Adrenal gland (tissue), 12 donors: ENCODE measurements around the gene CISD1. TPM values are rescaled to one million over a fixed set of nuclear protein-coding genes. Genes with fewer than 3 reads are reported as not detected.

Experiments
- DNase-seq, 7 donors: peaks; one replicate each; pipeline ENCODE4 v3.0.0-alpha.2; 2019 to 2020
- H3K27ac ChIP-seq, 5 donors: fragments of 200-600 bp; sonication (generic) in 4 of 5; 1 replicate in 3 of 5; 2 replicates in 2 of 5; pipeline versions ENCODE4 v1.5.1 to v1.8.0; 2016 to 2020; ENCODE audit warnings: mild to moderate bottlenecking in 1 of 5
- H3K27me3 ChIP-seq: fragments of 200-600 bp; 2 replicates; pipeline ENCODE4 v1.8.0; 2021
- H3K36me3 ChIP-seq, 2 donors: fragments of 200-600 bp; replicated peaks in 1 of 2; 1 replicate in 1 of 2; 2 replicates in 1 of 2; pipeline versions ENCODE4 v1.5.1 to v1.8.0; 2018 to 2022
- H3K4me1 ChIP-seq, 2 donors: fragments of 200-600 bp; replicated peaks in 1 of 2; 1 replicate in 1 of 2; 2 replicates in 1 of 2; pipeline versions ENCODE4 v1.5.1 to v1.8.0; 2018 to 2021
- H3K4me3 ChIP-seq, 4 donors: fragments of 200-600 bp; sonication (generic) in 3 of 4; one replicate each; pipeline ENCODE4 v1.5.1; 2016 to 2018
- H3K9me3 ChIP-seq, 3 donors: fragments of 200-600 bp; sonication (generic) in 1 of 3; replicated peaks in 1 of 3; 1 replicate in 2 of 3; 2 replicates in 1 of 3; pipeline versions ENCODE4 v1.5.1 to v1.8.0; 2016 to 2021
- POLR2A ChIP-seq, 2 donors: fragments of 450-650 bp; IDR thresholded peaks; one replicate each; pipeline ENCODE4 v1.6.1; 2017; ENCODE audit warnings: antibody characterized with exemption in 2 of 2, mild to moderate bottlenecking in 2 of 2, moderate library complexity in 1 of 2
- WGBS, 4 donors: extraction: QIAGEN DNeasy Blood & Tissue Kit in 2 of 4; methylation state at CpG; one replicate each; pipeline versions ENCODE4 v1.1.5 to v1.1.7; 2013 to 2017; 5-methylcytosine and 5-hydroxymethylcytosine counted together
- intact Hi-C, 2 donors: fragments of 100-400 bp; cut with DNase I; formaldehyde crosslinking; loops; one replicate each; pipeline versions ENCODE4 v1.14.1 to v1.15.0; 2022 to 2023
- polyA plus RNA-seq, 3 donors: library from polyadenylated mRNA; stranded (reverse); fragments of 200-250 nt in 2 of 3; fragments of 350-450 nt in 1 of 3; fragmentation: Illumina TruSeq in 1 of 3; extraction: RNeasy Lipid Tissue Mini Kit (QIAGEN cat#74804) in 1 of 3; gene quantifications; one replicate each; pipeline ENCODE4 v1.2.3, GENCODE V29; 2013 to 2014
- total RNA-seq, 9 donors: library from RNA; depleted of rRNA in 4 of 9; stranded (reverse); fragments of >200 nt in 4 of 9; fragments of 120-200 nt in 1 of 9; fragmentation: NEBNext Ultra II Directional in 1 of 9; extraction: Animal tissue kit (Norgen Biotek cat#: 25700) in 1 of 9; gene quantifications; one replicate each; pipeline versions ENCODE4 v1.1.0 to v1.2.4, GENCODE V29; 2013 to 2023
- TF ChIP-seq, protein P1 (sequence below), 6 experiments: fragments of 450-650 bp in 4 of 6; fragments of 200-600 bp in 2 of 6; sonication (generic) in 1 of 6; IDR thresholded peaks; 1 replicate in 5 of 6; 2 replicates in 1 of 6; pipeline versions ENCODE4 v1.5.1 to v1.8.0; 2016 to 2021; ENCODE audit warnings: antibody characterized with exemption in 6 of 6, mild to moderate bottlenecking in 2 of 6, moderate library complexity in 1 of 6
- donor health status: healthy with polysubstance abuse.
- donor health status: Bipolar disorder and iron deficiency.
- donor health status: DM: yes; HTN: yes; CAD: no.
- donor health status: DM: no; HTN: no; CAD: no.
- donor health status: DM: no; HTN: no; CAD: no.
- donor health status: DM: yes; HTN: yes; CAD: no.

The CISD1 gene
- total and polyA plus RNA-seq, 12 donors: 10.5 to 156 (median 40.4) TPM

DNA sequence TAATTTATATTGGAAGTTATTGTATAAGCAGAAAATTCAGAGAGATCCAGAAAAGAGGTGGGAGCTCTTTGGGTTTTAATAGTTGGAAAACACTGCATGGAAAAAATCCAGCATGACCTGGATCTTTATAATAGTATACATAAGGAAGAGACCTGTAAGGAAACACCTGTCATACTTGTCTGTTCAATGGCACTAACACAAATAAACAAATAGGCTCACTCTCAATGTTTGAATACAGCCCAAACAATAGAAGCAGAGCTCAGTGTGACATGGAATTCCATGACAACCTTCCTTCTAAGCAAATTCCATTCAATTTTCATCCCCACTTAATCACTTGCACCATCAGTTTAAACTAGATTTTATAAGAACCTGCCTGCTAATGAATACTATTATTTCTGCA, 31.7 kb downstream of the CISD1 start:
- H3K4me1 ChIP-seq: no peaks in the 10 kb centered on the region
- H3K4me3 ChIP-seq: no peak overlapping the region
- intact Hi-C loops: loop anchor here in 1 of 2 donors (10.0 kb wide), 1 partner anchor 84 kb away; the partner anchor contains the start of gene TFAM
- H3K27me3 ChIP-seq: no peaks in the 10 kb centered on the region
- no peak for TF ChIP-seq POLR2A (IDR thresholded peaks at IDR 0.05)
- TF ChIP-seq, protein P1, sequence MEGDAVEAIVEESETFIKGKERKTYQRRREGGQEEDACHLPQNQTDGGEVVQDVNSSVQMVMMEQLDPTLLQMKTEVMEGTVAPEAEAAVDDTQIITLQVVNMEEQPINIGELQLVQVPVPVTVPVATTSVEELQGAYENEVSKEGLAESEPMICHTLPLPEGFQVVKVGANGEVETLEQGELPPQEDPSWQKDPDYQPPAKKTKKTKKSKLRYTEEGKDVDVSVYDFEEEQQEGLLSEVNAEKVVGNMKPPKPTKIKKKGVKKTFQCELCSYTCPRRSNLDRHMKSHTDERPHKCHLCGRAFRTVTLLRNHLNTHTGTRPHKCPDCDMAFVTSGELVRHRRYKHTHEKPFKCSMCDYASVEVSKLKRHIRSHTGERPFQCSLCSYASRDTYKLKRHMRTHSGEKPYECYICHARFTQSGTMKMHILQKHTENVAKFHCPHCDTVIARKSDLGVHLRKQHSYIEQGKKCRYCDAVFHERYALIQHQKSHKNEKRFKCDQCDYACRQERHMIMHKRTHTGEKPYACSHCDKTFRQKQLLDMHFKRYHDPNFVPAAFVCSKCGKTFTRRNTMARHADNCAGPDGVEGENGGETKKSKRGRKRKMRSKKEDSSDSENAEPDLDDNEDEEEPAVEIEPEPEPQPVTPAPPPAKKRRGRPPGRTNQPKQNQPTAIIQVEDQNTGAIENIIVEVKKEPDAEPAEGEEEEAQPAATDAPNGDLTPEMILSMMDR (IDR thresholded peaks at IDR 0.05): no peak
- no peak for DNase-seq
- no peaks in the 10 kb centered on the region for H3K36me3 ChIP-seq
- H3K27ac ChIP-seq: no peak overlapping the region
- H3K9me3 ChIP-seq: no peaks in the 10 kb centered on the region

DNA sequence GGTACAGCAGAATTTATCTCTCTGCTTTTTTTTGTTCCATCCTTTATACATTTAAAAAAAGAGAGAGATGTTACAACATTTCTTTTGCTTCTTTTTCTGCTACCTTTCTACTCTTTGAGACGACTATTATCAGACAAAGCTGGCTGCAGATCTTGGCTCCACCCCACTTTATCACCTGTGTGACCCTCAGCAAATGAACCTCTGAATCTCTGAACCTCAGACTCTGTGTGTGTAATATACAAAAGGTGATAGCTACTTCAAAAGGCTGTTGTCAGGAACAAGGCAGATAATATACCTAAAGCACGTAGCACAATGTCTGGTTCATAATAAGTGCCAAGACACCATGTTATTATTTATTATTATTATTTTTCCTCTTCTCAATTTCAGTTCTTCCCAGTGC, 33.3 kb downstream of the CISD1 start:
- 54 to 62% (median 59%) methylated on average over 2 of the region's 2 CpGs for WGBS, 4 donors
- no peaks in the 10 kb centered on the region for H3K9me3 ChIP-seq
- no peaks in the 10 kb centered on the region for H3K36me3 ChIP-seq
- DNase-seq: no peak
- H3K27ac ChIP-seq: no peak overlapping the region
- intact Hi-C loops: loop anchor here in 1 of 2 donors (10.0 kb wide), 1 partner anchor 83 kb away; the partner anchor contains the start of gene TFAM
- no peaks in the 10 kb centered on the region for H3K4me1 ChIP-seq
- TF ChIP-seq, protein P1 (IDR thresholded peaks at IDR 0.05): no peak
- TF ChIP-seq POLR2A (IDR thresholded peaks at IDR 0.05): no peak
- no peak overlapping the region for H3K4me3 ChIP-seq
- no peaks in the 10 kb centered on the region for H3K27me3 ChIP-seq

DNA sequence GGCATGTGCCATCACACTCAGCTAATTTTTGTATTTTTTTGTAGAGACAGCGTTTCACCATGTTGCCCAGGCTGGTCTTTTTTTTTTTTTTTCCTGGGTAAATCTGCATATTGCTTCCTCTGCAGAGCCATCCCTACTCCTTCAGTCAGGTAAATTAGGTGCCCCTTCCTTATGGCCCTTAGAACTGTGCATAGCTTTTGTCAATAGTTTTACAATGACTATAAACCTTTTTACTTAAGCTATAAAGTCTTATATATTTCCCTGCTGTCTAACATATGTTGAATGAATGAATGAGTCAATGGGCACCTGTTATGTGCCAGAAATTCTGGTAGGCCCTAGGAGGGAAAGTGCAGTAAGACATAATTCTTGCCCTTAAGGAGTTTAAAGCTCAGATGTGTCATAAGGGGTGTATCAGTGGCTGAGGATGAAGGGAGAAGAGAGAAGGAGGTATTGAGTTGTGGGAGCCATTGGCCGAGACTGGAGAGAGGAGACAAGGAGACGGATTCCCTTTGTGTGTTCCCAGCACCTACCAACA, 35.2 kb downstream of the CISD1 start:
- no peak for DNase-seq
- TF ChIP-seq, protein P1 (IDR thresholded peaks at IDR 0.05): no peak
- TF ChIP-seq POLR2A (IDR thresholded peaks at IDR 0.05): no peak
- no peaks in the 10 kb centered on the region for H3K9me3 ChIP-seq
- intact Hi-C loops: loop anchor here in 1 of 2 donors (10.0 kb wide), 1 partner anchor 81 kb away; the partner anchor contains the start of gene TFAM
- no peak overlapping the region for H3K4me3 ChIP-seq
- no peaks in the 10 kb centered on the region for H3K27me3 ChIP-seq
- WGBS, 4 donors: 81 to 87% (median 86%) methylated on average over 3 of the region's 3 CpGs
- no peaks in the 10 kb centered on the region for H3K4me1 ChIP-seq
- H3K36me3 ChIP-seq: no peaks in the 10 kb centered on the region
- no peak overlapping the region for H3K27ac ChIP-seq

DNA sequence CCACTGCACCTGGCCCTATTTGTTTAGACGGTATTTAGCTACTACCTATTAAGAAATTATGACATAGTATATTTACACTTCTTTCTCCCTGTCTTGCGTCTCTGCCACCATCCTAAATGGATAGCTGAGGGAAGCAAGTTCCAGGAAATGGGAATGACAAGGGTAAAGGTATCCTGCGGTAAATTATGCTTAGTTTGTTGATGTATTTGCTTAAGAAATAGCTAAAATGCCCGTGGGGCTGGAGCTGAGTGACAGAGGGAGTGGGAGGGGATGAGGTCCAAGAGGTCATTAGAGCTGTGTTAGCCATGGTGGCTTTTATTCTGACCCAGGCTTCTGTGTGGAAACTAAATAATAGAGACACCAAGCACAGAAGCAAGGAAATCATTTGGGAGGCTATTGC, 36.9 kb downstream of the CISD1 start:
- H3K4me1 ChIP-seq: no peaks in the 10 kb centered on the region
- intact Hi-C loops: loop anchor here in 1 of 2 donors (10.0 kb wide), 1 partner anchor 79 kb away; the partner anchor contains the start of gene TFAM
- WGBS, 4 donors: 41 to 53% (median 49%) methylated on average over 4 of the region's 4 CpGs
- no peaks in the 10 kb centered on the region for H3K9me3 ChIP-seq
- H3K36me3 ChIP-seq: no peaks in the 10 kb centered on the region
- no peak overlapping the region for H3K4me3 ChIP-seq
- no peak overlapping the region for H3K27ac ChIP-seq
- no peaks in the 10 kb centered on the region for H3K27me3 ChIP-seq
- TF ChIP-seq POLR2A (IDR thresholded peaks at IDR 0.05): no peak
- TF ChIP-seq, protein P1 (IDR thresholded peaks at IDR 0.05): no peak
- DNase-seq: no peak
